AG20443 (cell line): Measurements from ENCODE around the gene ZNF532.
A peak's percentile ranks its signal among the peaks of the same experiment; 100 is the strongest.
"Not testable (repeated sequence)": the region's sequence is repeated elsewhere in the genome, so short reads cannot be mapped to it uniquely, and the experiment has no call there.

Experiments used
- DNase-seq: peaks from one replicate; pipeline ENCODE4 v3.0.0; 2012; ENCODE audit warnings: low spot score, mixed read lengths

Gene ZNF532

GRCh38 chr18:58850786-58851469 is 13.7 kb upstream of the ZNF532 start:
- DNase-seq: no peak

GRCh38 chr18:58851856-58852255 is 12.8 kb upstream of the ZNF532 start:
- no peak for DNase-seq

GRCh38 chr18:58852629-58853028 is 12.0 kb upstream of the ZNF532 start:
- no peak for DNase-seq

DNA sequence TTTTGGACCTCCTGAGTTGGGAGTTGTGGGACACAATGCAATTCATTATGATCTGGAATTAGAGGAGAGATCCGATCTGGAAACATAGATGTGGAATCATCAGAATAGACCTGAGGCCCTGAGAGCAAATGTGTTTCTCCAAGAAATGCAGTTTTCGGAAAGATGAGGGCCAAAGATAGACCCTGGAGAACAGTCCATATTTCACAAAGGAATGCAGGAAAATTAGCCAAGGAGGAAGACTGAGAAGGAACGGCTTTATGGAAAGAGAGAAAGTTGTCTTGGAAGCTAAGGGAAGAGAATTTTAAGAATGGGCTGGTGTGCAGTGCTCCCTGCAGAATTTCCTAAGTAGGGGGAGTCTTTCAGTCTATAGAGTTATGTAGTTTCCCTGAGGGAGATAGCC is 11.1 kb upstream of the ZNF532 start:
- no peak for DNase-seq

DNA sequence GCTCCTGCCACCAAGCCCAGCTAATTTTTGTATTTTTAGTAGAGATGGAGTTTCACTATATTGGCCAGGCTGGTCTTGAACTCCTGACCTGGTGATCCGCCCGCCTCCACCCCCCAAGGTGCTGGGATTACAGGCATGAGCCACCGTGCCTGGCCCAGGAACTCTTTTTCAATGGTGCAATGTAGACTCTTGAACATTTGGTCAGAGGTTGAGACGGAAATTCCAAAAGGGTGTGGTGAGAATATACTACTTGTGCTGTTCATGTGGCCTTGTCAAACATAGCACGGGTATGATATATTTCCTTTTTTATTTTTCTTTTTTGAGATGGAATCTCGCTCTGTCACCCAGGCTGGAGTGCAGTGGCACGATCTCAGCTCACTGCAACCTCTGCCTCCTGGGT is 9.2 kb upstream of the ZNF532 start:
- DNase-seq: not testable (repeated sequence)

DNA sequence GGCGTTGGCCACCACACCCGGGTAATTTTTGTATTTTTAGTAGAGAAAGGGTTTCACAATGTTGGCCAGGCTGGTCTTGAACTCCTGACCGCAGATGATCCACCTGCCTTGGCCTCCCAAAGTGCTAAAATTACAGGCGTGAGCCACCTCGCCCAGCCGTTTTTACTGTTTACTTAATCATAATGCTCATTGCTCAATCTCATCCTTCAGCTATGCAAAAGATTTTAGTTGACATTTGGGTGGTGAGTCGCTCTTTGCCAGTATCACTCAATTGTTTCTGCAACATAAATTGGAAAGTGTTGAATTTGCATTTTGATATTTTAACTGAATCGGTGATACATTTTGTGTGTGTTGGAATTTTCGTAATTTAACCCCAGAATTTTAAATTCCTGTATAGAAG is 7.8 kb upstream of the ZNF532 start:
- no peak for DNase-seq

GRCh38 chr18:58858591-58859468 is 5.8 kb upstream of the ZNF532 start:
- peak; percentile 75 for DNase-seq

DNA sequence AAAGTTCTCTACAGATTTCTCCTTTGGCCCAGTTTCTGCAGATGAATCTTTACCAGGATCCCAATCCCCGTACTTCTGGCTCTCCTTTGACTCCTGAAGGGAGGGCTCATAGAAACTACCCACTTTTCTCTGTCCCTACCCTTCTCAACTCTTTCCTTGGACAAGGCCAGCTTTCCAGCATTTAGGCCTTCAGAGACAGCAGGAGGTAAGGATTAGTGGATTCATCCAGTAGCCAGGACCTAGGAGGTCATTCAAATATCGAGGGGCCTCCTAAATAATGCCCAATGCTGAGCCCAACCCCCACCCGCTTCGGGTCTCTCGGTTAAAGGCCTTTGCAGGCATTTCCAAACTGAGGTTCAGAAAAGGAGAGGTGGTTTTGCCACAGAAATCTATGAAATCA is 4.8 kb upstream of the ZNF532 start:
- no peak for DNase-seq

DNA sequence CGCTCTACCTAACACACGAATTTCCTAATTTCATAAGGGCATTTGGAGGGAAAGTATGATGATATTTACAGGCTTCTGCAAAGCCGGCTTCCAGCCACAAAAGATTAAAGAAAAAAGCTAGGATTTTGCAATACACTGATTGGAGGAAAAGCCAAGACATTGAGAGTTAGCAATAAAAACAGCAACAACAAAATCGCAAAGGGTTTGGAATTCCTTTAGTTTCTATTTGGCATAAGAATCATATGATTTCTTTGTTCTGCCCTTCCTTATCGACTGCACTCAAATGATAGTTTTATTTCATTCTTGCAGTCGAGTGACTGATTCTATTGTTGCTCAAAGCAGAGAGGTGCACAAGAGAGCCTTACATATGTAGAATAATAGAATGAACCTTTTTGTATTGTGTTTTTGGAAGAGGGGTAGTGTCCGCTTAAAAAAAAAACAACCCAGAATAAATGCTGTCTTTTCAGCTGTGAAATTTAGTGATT is 3.9 kb upstream of the ZNF532 start:
- no peak for DNase-seq

DNA sequence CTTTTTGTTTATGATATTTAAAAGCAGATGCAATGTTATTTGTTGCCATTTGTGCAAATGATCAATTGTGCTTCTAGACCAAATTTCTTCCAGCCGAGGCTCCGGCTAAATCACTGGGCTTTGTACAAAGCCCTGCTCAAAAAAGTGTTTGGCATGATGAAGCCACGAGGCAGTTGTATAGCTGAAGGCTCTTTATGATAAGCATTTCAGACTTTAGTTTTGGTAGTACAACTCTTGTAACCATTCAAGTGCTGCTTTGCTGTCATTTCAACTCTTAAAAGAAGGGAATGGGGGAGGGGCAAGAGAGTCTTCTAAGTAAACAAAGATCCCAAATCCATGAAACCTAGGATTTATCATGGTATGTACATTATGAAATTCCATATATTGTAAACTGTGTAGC is 3.3 kb upstream of the ZNF532 start:
- DNase-seq: no peak

- DNase-seq: no peak
Observed at GRCh38 chr18:58861861-58862301, 2.8 kb upstream of the ZNF532 start.

DNA sequence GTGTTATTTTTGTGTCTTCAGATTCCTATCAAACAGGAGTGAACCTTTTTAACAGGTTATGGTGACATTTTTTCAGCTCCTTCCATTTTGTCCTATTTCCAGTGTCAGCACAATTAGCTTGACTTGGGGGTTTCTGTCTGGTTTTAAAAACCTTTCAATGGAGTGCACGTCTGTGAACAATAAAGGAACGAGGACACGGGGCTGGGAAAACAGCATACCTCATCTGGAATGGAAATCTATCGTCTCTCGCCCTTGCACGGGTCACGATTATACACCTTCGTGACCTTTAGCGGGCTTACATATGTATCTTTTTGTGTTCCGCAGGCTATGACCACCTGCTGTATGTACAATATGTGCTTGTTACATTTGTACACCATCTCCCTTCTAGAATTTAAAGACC is 2.3 kb upstream of the ZNF532 start:
- DNase-seq: no peak

DNA sequence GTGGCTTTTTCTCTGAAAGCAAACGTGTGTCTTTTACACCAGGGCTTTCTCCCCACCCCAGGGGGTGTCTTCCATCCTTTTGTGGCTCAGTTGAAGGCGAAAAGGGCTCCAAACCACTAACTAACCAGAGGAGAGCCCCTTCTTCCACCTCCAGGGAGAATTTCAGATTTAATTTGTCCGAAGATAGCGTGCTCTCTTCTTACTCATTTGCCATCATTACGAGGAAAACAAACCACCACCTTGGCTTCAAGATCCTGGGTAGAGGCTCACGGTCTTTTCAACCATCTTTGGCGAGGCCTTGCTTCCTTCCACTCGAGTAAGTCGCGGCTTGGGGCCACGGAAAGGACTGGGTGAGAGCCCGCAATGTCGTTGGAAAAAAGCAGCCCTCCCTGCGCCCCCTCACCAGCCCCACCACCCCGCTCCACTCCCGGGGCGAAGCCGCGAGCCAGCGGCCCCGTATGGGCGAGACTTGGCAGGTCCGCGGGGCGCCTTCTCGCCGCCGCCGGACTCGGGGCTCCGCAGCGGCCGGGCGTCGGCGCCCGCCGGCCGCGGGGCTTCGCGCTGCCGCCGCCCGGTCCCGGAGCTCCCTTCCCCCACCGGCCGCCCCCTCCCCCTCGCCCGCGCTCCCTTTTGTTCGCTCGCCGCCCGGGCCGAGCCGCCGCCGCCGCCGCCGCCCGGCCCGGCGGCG is 1.7 kb upstream of the ZNF532 start:
- peak; percentile 54 for DNase-seq

GRCh38 chr18:58863539-58864145 is 1.0 kb upstream of the ZNF532 start:
- peak; percentile 70 for DNase-seq

DNA sequence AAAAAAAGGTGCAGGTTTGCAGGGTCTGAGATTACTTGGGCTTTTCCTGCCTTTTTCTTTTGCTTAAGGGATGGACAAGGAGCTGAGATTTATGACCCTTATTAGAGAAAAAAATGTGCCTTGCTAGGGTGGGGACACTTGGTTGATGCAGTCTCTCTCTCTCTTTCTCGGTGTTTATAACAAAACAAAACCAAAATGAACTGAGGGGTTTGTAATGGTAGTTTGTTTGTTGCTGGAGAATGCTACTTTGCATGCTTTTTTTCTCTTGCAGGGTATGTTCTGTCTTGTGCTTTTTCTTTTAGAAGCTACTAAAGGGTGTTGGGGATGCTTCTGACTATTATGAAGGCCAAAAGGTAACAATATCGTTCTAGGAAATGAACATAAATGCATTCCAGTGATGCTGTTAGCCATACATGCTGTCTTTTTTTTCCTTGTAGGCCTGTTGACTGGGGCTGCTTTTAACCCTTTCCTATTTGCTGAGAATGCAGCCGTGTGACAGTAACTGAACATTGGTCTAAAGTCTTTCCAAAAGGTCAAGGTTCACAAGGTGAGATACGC is 435 bp downstream of the ZNF532 start:
- no peak for DNase-seq

GRCh38 chr18:58865701-58866065 is 1.0 kb downstream of the ZNF532 start:
- DNase-seq: no peak

GRCh38 chr18:58866066-58866772 is 1.5 kb downstream of the ZNF532 start:
- no peak for DNase-seq

- DNase-seq: no peak
Observed at GRCh38 chr18:58866773-58867150, 2.1 kb downstream of the ZNF532 start.

GRCh38 chr18:58867281-58867961 is 2.7 kb downstream of the ZNF532 start:
- DNase-seq: peak; percentile 40

DNA sequence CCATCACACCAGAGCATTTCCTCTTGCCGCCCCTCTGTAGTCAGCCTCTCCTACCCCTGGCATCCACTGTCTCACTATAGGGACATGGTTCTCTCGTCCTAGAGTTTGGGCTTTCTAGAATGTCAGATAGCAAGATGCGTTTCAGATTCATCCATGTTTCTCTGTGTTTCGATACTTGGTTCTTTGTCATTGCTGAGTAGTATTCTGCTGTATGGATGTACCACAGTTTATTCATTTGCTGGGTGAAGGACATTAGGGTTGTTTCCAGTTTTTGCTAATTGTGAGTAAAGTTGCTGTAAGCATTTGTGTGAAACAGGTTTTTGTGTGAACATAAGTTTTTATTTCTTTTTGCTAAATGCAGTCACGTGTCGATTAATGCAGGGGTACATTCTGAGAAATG is 3.8 kb downstream of the ZNF532 start:
- no peak for DNase-seq

DNA sequence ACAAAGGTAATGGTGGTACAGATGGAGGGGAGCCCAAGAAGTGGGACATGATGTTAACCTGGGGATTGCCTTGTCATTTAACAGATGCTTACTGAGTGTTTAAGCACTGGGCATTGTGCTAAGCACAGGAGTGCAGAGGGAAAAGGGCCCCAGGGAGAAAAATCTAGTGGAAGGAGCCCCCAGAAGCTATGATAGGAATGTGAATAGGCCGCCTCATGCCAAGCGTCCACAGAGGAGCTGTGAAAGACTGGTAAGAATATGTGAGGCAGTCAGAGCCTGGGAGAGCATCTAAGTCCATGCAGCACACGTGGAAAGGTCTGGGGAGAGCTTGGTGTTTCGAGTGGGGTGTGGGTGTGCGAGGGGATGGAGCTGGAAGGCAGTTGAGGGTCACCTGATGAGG is 5.5 kb downstream of the ZNF532 start:
- DNase-seq: no peak
